Hepatocyte (in vitro differentiated cells): ENCODE measurements around the gene TSPAN8. TPM values are rescaled to one million over a fixed set of nuclear protein-coding genes. Genes with fewer than 3 reads are reported as not detected.

Experiments used
- DNase-seq: peaks from one replicate; pipeline ENCODE4 v3.0.0-alpha.2; 2016; ENCODE audit warnings: low spot score
- H2AFZ ChIP-seq: fragments of 200-600 bp; sonication (generic); 2 replicates; pipeline ENCODE4 v1.6.0; 2016; ENCODE audit warnings: antibody characterized with exemption, mild to moderate bottlenecking
- H3K27ac ChIP-seq: fragments of 200-600 bp; sonication (generic); 2 replicates; pipeline ENCODE4 v1.5.1; 2016; ENCODE audit warnings: mild to moderate bottlenecking
- H3K27me3 ChIP-seq: fragments of 200-600 bp; sonication (generic); 2 replicates; pipeline ENCODE4 v1.6.1; 2016
- H3K36me3 ChIP-seq: fragments of 200-600 bp; sonication (generic); replicated peaks from 2 replicates; pipeline ENCODE4 v1.5.1; 2016; ENCODE audit warnings: low read depth; ENCODE audit not compliant: insufficient read depth
- H3K4me1 ChIP-seq: fragments of 200-600 bp; sonication (generic); 2 replicates; pipeline ENCODE4 v1.5.1; 2016; ENCODE audit warnings: mild to moderate bottlenecking, moderate library complexity; ENCODE audit not compliant: insufficient read depth
- H3K4me2 ChIP-seq: fragments of 200-600 bp; sonication (generic); 2 replicates; pipeline ENCODE4 v1.6.0; 2016
- H3K4me3 ChIP-seq: fragments of 200-600 bp; sonication (generic); 2 replicates; pipeline ENCODE4 v1.5.1; 2016; ENCODE audit warnings: mild to moderate bottlenecking
- H3K79me2 ChIP-seq: fragments of 200-600 bp; sonication (generic); 2 replicates; pipeline ENCODE4 v1.6.0; 2017; ENCODE audit warnings: mild to moderate bottlenecking
- H3K9me2 ChIP-seq: fragments of 200-600 bp; sonication (generic); replicated peaks from 2 replicates; pipeline ENCODE4 v1.6.0; 2017; ENCODE audit warnings: mild to moderate bottlenecking; ENCODE audit not compliant: insufficient read depth
- H3K9me3 ChIP-seq: fragments of 200-600 bp; sonication (generic); 2 replicates; pipeline ENCODE4 v1.5.1; 2016; ENCODE audit warnings: low read depth, mild to moderate bottlenecking
- H4K20me1 ChIP-seq: fragments of 200-600 bp; sonication (generic); 2 replicates; pipeline ENCODE4 v1.6.0; 2016; ENCODE audit warnings: mild to moderate bottlenecking; ENCODE audit not compliant: insufficient read depth, poor library complexity, severe bottlenecking
- EZH2 ChIP-seq: fragments of 200-600 bp; sonication (generic); IDR thresholded peaks from 2 replicates; pipeline ENCODE4 v1.6.1; 2016; ENCODE audit warnings: antibody characterized with exemption, mild to moderate bottlenecking, borderline replicate concordance
- EZH2phosphoT487 ChIP-seq: fragments of 200-600 bp; sonication (generic); IDR thresholded peaks from one replicate; pipeline ENCODE4 v1.6.1; 2018; ENCODE audit warnings: antibody characterized with exemption, mild to moderate bottlenecking, low read depth, moderate library complexity; ENCODE audit not compliant: unreplicated experiment, severe bottlenecking
- WGBS: methylation state at CpG from one replicate; pipeline ENCODE4 v1.1.6; 2016; ENCODE audit warnings: low lambda C conversion rate; ENCODE audit errors: missing lambda C conversion rate; 5-methylcytosine and 5-hydroxymethylcytosine counted together
- polyA plus RNA-seq: library from polyadenylated mRNA; unstranded; fragments of >200 nt; fragmentation: Nextera tagmentation; extraction: Ambion mirVana; gene quantifications from 2 replicates; pipeline ENCODE4 v1.2.1, GENCODE V29; 2016
- total RNA-seq: library from RNA; depleted of rRNA; stranded (reverse); fragments of >200 nt; gene quantifications from 2 replicates; pipeline ENCODE4 v1.2.3, GENCODE V29; 2014
- TF ChIP-seq, protein P1 (sequence below): fragments of 200-600 bp; sonication (generic); IDR thresholded peaks from 2 replicates; pipeline ENCODE4 v1.5.1; 2016; ENCODE audit warnings: antibody characterized with exemption, mild to moderate bottlenecking; ENCODE audit not compliant: poor library complexity

The TSPAN8 gene
- total and polyA plus RNA-seq, 2 experiments from 2014 or later, result 312 to 639 TPM

DNA sequence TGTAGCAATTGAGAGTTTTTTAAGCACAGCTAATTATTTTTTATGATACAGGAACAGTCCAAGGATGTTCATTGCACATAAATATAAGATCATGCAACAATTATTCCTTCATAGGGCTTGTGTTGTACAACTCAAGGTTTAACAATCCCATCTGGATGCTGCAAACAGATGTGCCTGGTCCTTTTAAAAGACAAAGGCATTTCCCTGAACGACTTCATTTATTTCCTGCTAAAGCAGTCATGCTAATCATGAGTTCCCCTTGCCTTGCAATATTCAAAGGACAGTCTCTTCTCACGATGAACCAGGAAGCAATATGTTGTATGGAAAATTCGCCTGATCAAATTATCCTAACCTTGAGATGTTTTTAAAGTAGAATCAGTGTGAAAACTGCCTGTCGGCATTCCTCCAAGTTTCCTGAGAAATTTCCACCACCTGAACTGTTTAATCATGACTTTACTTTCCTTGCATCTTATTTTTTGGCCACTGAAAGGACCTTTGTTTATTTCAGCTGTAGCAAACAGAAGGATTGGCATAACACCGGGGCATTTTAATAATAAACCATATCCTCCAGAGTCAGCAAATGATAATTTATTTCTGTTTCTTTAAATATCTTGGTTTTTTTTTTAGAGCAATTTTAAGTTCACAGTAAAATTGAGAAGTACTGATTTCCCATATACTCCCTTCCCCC lies 33.9 kb upstream of the TSPAN8 start:
- no peaks in the 10 kb centered on the region for H3K9me2 ChIP-seq
- H3K36me3 ChIP-seq, result no peaks in the 10 kb centered on the region
- H3K79me2 ChIP-seq, result no peaks in the 10 kb centered on the region
- no peaks in the 10 kb centered on the region for H3K4me1 ChIP-seq
- no peaks in the 10 kb centered on the region for H3K27me3 ChIP-seq
- no peaks in the 10 kb centered on the region for H3K9me3 ChIP-seq
- 66% methylated on average over 5 of the region's 5 CpGs for WGBS
- no peak overlapping the region for H3K27ac ChIP-seq
- DNase-seq, result no peak
- H3K4me2 ChIP-seq, result no peak overlapping the region
- no peak overlapping the region for H3K4me3 ChIP-seq
- TF ChIP-seq, protein P1, sequence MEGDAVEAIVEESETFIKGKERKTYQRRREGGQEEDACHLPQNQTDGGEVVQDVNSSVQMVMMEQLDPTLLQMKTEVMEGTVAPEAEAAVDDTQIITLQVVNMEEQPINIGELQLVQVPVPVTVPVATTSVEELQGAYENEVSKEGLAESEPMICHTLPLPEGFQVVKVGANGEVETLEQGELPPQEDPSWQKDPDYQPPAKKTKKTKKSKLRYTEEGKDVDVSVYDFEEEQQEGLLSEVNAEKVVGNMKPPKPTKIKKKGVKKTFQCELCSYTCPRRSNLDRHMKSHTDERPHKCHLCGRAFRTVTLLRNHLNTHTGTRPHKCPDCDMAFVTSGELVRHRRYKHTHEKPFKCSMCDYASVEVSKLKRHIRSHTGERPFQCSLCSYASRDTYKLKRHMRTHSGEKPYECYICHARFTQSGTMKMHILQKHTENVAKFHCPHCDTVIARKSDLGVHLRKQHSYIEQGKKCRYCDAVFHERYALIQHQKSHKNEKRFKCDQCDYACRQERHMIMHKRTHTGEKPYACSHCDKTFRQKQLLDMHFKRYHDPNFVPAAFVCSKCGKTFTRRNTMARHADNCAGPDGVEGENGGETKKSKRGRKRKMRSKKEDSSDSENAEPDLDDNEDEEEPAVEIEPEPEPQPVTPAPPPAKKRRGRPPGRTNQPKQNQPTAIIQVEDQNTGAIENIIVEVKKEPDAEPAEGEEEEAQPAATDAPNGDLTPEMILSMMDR, result no peak
- TF ChIP-seq EZH2phosphoT487 (no peak), EZH2 (no peak)
- H2AFZ ChIP-seq, result no peak overlapping the region
- no peaks in the 10 kb centered on the region for H4K20me1 ChIP-seq

DNA sequence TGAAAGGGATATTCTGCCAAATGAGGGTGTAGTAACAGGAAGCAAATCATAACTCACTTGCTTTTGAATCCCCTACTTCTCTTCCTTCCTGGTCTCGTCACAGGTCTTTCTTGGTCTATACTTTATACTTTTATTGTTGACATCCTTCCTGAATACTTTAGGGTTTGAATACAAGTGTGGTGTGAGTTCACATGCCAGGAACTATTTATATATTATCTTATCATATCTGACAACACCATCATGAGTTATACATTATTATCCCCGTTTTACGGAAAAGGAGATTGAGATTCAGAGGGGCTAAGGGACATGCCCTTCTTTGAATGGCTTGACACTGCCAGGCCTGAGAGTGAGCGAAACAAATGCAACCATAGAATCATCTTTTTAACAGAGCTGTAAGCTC lies 33.0 kb upstream of the TSPAN8 start:
- WGBS, result 76% methylated on average over 4 of the region's 4 CpGs
- Histone ChIP-seq H3K27me3 (no peaks in the 10 kb centered on the region), H4K20me1 (no peaks in the 10 kb centered on the region), H3K4me2 (no peak overlapping the region), H3K27ac (no peak overlapping the region), H3K79me2 (no peaks in the 10 kb centered on the region), H3K9me2 (no peaks in the 10 kb centered on the region), H3K9me3 (no peaks in the 10 kb centered on the region), H3K4me3 (no peak overlapping the region), H3K4me1 (no peaks in the 10 kb centered on the region), H3K36me3 (no peaks in the 10 kb centered on the region), H2AFZ (no peak overlapping the region)
- DNase-seq, result no peak
- no peak for TF ChIP-seq EZH2phosphoT487
- TF ChIP-seq, protein P1, result no peak
- TF ChIP-seq EZH2, result no peak

DNA sequence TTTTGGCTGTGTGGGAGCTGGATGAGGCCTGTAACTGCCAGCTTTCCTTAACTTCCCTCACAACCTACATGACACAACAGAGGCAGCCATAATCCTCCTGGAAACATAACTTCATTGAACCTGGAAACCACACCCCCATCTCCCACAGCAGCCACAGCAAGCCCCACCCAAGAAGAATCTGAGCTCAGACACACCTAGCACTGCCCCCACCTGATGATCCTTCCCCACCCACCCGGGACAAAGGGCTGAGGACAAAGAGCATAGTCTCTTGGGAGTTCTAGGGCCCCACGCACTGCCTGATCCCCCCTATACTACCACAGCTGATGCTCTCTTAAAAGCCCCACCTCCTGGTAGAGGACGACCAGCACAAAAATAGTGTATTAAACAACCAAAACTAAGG lies 29.6 kb upstream of the TSPAN8 start:
- DNase-seq, result no peak
- Histone ChIP-seq H3K79me2 (no peaks in the 10 kb centered on the region), H3K9me3 (no peaks in the 10 kb centered on the region), H3K4me3 (no peak overlapping the region), H4K20me1 (no peaks in the 10 kb centered on the region), H3K27me3 (no peaks in the 10 kb centered on the region), H3K4me2 (no peak overlapping the region), H3K4me1 (peaks cover 13% of the 10 kb centered on the region), H2AFZ (no peak overlapping the region), H3K36me3 (no peaks in the 10 kb centered on the region), H3K9me2 (no peaks in the 10 kb centered on the region), H3K27ac (no peak overlapping the region)
- no peak for TF ChIP-seq EZH2phosphoT487
- TF ChIP-seq, protein P1, result no peak
- no peak for TF ChIP-seq EZH2
- 94% methylated on average over 3 of the region's 3 CpGs for WGBS
